GM18520 (cell line): Measurements from ENCODE around the gene PLVAP.

Experiments used
- ATAC-seq: cut with Tn5 transposase; IDR thresholded peaks from one replicate; pipeline ENCODE4 v1.9.1; 2021; ENCODE audit not compliant: unreplicated experiment

The PLVAP gene

GRCh38 chr19:17336872-17337674 lies 40.1 kb downstream of the PLVAP start, which contains the start of gene GTPBP3:
Gene GTPBP3, plus strand, starts transcription at chr19:17337553. Its CDS starts 59 bp downstream, at chr19:17337612.
- peak; percentile 84 for ATAC-seq

GRCh38 chr19:17335575-17335974 lies 41.6 kb downstream of the PLVAP start:
- no peak for ATAC-seq

- ATAC-seq, result no peak
These were observed 42.4 kb downstream of the PLVAP start, which contains the start of gene ANO8 for GRCh38 chr19:17334414-17335409. Gene ANO8, minus strand, starts transcription at chr19:17334855. Its CDS starts 185 bp downstream, at chr19:17334670.

GRCh38 chr19:17333611-17334413 lies 43.3 kb downstream of the PLVAP start:
- no peak for ATAC-seq

GRCh38 chr19:17332677-17333581 lies 44.2 kb downstream of the PLVAP start:
- no peak for ATAC-seq

- no peak for ATAC-seq
These were observed 44.8 kb downstream of the PLVAP start for GRCh38 chr19:17332360-17332676.

- ATAC-seq, result no peak
These were observed 46.0 kb downstream of the PLVAP start for GRCh38 chr19:17331045-17331558.

- no peak for ATAC-seq
These were observed 46.7 kb downstream of the PLVAP start for GRCh38 chr19:17330262-17331044.

GRCh38 chr19:17329366-17330261 lies 47.5 kb downstream of the PLVAP start:
- ATAC-seq, result no peak

GRCh38 chr19:17328517-17329365 lies 48.4 kb downstream of the PLVAP start:
- no peak for ATAC-seq

- ATAC-seq, result no peak
These were observed 49.3 kb downstream of the PLVAP start for GRCh38 chr19:17327654-17328516.

- no peak for ATAC-seq
These were observed 50.0 kb downstream of the PLVAP start for GRCh38 chr19:17327068-17327653.

GRCh38 chr19:17326595-17326966 lies 50.6 kb downstream of the PLVAP start:
- ATAC-seq, result no peak

GRCh38 chr19:17325881-17326594 lies 51.1 kb downstream of the PLVAP start:
- ATAC-seq, result no peak

GRCh38 chr19:17325133-17325532 lies 52.0 kb downstream of the PLVAP start:
- no peak for ATAC-seq
